HEK293T (cell line): ENCODE data around the gene CRIM1.

Experiments
- ARNT ChIP-seq: fragments of 450-650 bp; IDR thresholded peaks from 2 replicates; pipeline ENCODE4 v1.6.1; 2017; ENCODE audit warnings: mild to moderate bottlenecking
- BHLHE40 ChIP-seq: fragments of 450-650 bp; IDR thresholded peaks from 2 replicates; pipeline ENCODE4 v1.6.1; 2016; ENCODE audit warnings: mild to moderate bottlenecking, moderate library complexity, borderline replicate concordance
- CTBP1 ChIP-seq: fragments of 450-650 bp; IDR thresholded peaks from 2 replicates; pipeline ENCODE4 v1.6.1; 2016; ENCODE audit warnings: borderline replicate concordance
- ELF4 ChIP-seq: fragments of 450-650 bp; IDR thresholded peaks from 2 replicates; pipeline ENCODE4 v1.6.1; 2017; ENCODE audit warnings: antibody characterized with exemption
- FOXK2 ChIP-seq: fragments of 450-650 bp; IDR thresholded peaks from 2 replicates; pipeline ENCODE4 v1.6.1; 2016; ENCODE audit warnings: mild to moderate bottlenecking
- FOXM1 ChIP-seq: fragments of 450-650 bp; IDR thresholded peaks from 2 replicates; pipeline ENCODE4 v1.6.1; 2017; ENCODE audit warnings: mild to moderate bottlenecking, borderline replicate concordance
- HDGF ChIP-seq: fragments of 450-650 bp; IDR thresholded peaks from 2 replicates; pipeline ENCODE4 v1.6.1; 2017; ENCODE audit warnings: antibody characterized with exemption, borderline replicate concordance
- LEF1 ChIP-seq: fragments of 450-650 bp; IDR thresholded peaks from 2 replicates; pipeline ENCODE4 v1.6.1; 2017; ENCODE audit warnings: mild to moderate bottlenecking, borderline replicate concordance
- NFRKB ChIP-seq: fragments of 450-650 bp; IDR thresholded peaks from 2 replicates; pipeline ENCODE4 v1.6.1; 2016; ENCODE audit warnings: mild to moderate bottlenecking, moderate library complexity
- SP1 ChIP-seq: fragments of 450-650 bp; IDR thresholded peaks from 2 replicates; pipeline ENCODE4 v1.6.1; 2017
- SUZ12 ChIP-seq: fragments of 450-650 bp; IDR thresholded peaks from 2 replicates; pipeline ENCODE4 v1.6.1; 2016; ENCODE audit warnings: mild to moderate bottlenecking
- TARDBP ChIP-seq: fragments of 450-650 bp; IDR thresholded peaks from 2 replicates; pipeline ENCODE4 v1.6.1; 2016
- TF ChIP-seq, protein P1 (sequence below): fragments of 450-650 bp; IDR thresholded peaks from 2 replicates; pipeline ENCODE4 v1.6.1; 2016

DNA sequence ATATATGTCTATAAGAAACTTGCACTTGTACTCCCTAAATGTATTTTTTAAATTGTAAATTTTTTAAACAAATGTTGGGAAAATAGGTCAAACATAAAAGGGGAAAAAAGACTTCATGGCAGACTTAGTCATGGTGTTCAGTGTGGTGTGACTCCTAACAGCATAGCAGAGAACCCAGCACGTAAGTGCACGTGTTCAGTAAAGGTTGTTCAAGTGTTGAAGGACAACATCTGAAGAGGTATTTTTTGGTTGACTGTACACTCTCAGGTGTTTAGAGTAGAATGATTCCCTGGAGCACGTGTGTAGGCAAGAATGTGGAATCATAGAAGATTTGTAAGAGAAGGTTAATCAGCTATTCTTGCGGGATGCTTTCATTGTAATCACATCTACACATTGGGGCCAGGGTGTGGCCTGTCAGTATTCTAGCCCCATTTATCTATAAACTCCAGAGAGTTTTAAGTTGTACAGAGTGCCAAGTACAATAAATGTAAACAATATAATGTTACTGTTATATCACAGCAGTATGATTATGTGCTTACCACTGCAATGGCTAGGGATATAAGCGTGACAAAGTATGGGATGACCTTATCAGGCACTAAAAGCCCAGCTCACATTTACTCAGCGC lies 106.8 kb downstream of the CRIM1 start:
- no peak for TF ChIP-seq FOXK2
- TF ChIP-seq ARNT = no peak
- no peak for TF ChIP-seq SP1
- TF ChIP-seq ELF4 = no peak
- TF ChIP-seq TARDBP = no peak
- TF ChIP-seq HDGF = no peak
- no peak for TF ChIP-seq BHLHE40
- TF ChIP-seq, protein P1, sequence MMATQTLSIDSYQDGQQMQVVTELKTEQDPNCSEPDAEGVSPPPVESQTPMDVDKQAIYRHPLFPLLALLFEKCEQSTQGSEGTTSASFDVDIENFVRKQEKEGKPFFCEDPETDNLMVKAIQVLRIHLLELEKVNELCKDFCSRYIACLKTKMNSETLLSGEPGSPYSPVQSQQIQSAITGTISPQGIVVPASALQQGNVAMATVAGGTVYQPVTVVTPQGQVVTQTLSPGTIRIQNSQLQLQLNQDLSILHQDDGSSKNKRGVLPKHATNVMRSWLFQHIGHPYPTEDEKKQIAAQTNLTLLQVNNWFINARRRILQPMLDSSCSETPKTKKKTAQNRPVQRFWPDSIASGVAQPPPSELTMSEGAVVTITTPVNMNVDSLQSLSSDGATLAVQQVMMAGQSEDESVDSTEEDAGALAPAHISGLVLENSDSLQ = no peak
- no peak for TF ChIP-seq NFRKB
- no peak for TF ChIP-seq LEF1
- no peak for TF ChIP-seq FOXM1
- no peak for TF ChIP-seq SUZ12
- no peak for TF ChIP-seq CTBP1
